ENCODE measurements around the gene SHROOM3.

Gene SHROOM3

GRCh38 chr4:76674983-76675382 is 240.0 kb downstream of the SHROOM3 start:
- no peak for DNase-seq

GRCh38 chr4:76677571-76678326 is 242.7 kb downstream of the SHROOM3 start:
- DNase-seq, result no peak

GRCh38 chr4:76679691-76680090 is 244.7 kb downstream of the SHROOM3 start:
- no peak for DNase-seq

GRCh38 chr4:76680952-76681351 is 245.9 kb downstream of the SHROOM3 start:
- no peak for DNase-seq

- DNase-seq, result no peak
Measured at GRCh38 chr4:76681996-76682395, 247.0 kb downstream of the SHROOM3 start.

GRCh38 chr4:76683144-76683543 is 248.1 kb downstream of the SHROOM3 start:
- DNase-seq, result no peak

GRCh38 chr4:76687746-76688448 is 252.9 kb downstream of the SHROOM3 start:
- peak; percentile 23 for DNase-seq

- DNase-seq, result no peak
Measured at GRCh38 chr4:76688619-76689144, 253.7 kb downstream of the SHROOM3 start.

GRCh38 chr4:76689145-76689817 is 254.3 kb downstream of the SHROOM3 start:
- DNase-seq, result peak; percentile 51

GRCh38 chr4:76690011-76690905 is 255.2 kb downstream of the SHROOM3 start:
- peak; percentile 34 for DNase-seq

- DNase-seq, result no peak
Measured at GRCh38 chr4:76690906-76691275, 255.9 kb downstream of the SHROOM3 start.

- DNase-seq, result no peak
Measured at GRCh38 chr4:76691807-76692582, 257.0 kb downstream of the SHROOM3 start.

GRCh38 chr4:76692761-76693160 is 257.7 kb downstream of the SHROOM3 start:
- no peak for DNase-seq

- no peak for DNase-seq
Measured at GRCh38 chr4:76694056-76694455, 259.0 kb downstream of the SHROOM3 start.

- no peak for DNase-seq
Measured at GRCh38 chr4:76696109-76696508, 261.1 kb downstream of the SHROOM3 start.

GRCh38 chr4:76697129-76697803 is 262.2 kb downstream of the SHROOM3 start:
- DNase-seq, result no peak

- DNase-seq, result no peak
Measured at GRCh38 chr4:76698141-76698540, 263.1 kb downstream of the SHROOM3 start.

- DNase-seq, result no peak
Measured at GRCh38 chr4:76699751-76700310, 264.8 kb downstream of the SHROOM3 start.

- no peak for DNase-seq
Measured at GRCh38 chr4:76702440-76703122, 267.6 kb downstream of the SHROOM3 start.

- DNase-seq, result no peak
Measured at GRCh38 chr4:76703123-76703490, 268.1 kb downstream of the SHROOM3 start.
